Panc1 (cell line): ENCODE results near the gene NEK1. TPM values are rescaled to one million over a fixed set of nuclear protein-coding genes. Genes with fewer than 3 reads are reported as not detected.

ENCODE experiments used
- ATAC-seq: fragments of 200-7000 bp; cut with Tn5 transposase; 2 replicates; pipeline ENCODE4 v1.9.1; 2020; ENCODE audit warnings: mild to moderate bottlenecking, moderate library complexity
- BruUV-seq: library from RNA; stranded (reverse); fragments of 400-500 nt; replicated peaks from 2 replicates; lab custom pipeline; 2021; lab: Mats Ljungman, UMichigan
- CTCF ChIA-PET: fragments of 300-600 bp; sonication (Branson Sonifier 250); formaldehyde crosslinking; loops from one replicate; lab custom pipeline; 2022; ENCODE audit warnings: antibody characterized with exemption; lab: Charles Lee
- POLR2A ChIA-PET: fragments of 300-600 bp; sonication (Branson Sonifier 250); formaldehyde crosslinking; loops from one replicate; lab custom pipeline; 2022; ENCODE audit warnings: antibody characterized with exemption; lab: Charles Lee
- DNase-seq: peaks from one replicate; pipeline ENCODE4 v3.0.0-alpha.2; 2010; ENCODE audit warnings: low read depth, low spot score
- H3K27ac ChIP-seq: 2 replicates; pipeline ENCODE4 v1.5.1; 2011; ENCODE audit warnings: mild to moderate bottlenecking, low read length, inconsistent platforms
- H3K27me3 ChIP-seq: fragments of 200-500 bp; sonication (Bioruptor generic); 2 replicates; pipeline ENCODE4 v1.6.0; 2014; ENCODE audit warnings: low read length, inconsistent platforms; ENCODE audit not compliant: control insufficient read depth, insufficient read depth
- H3K36me3 ChIP-seq: fragments of 200-500 bp; sonication (Bioruptor generic); 2 replicates; pipeline ENCODE4 v1.5.1; 2014; ENCODE audit warnings: inconsistent platforms, mild to moderate bottlenecking, low read length, moderate library complexity; ENCODE audit not compliant: control insufficient read depth, insufficient read depth
- H3K4me1 ChIP-seq: 2 replicates; pipeline ENCODE4 v1.5.1; 2011; ENCODE audit warnings: inconsistent platforms, mild to moderate bottlenecking, low read length, moderate library complexity; ENCODE audit not compliant: control insufficient read depth, insufficient read depth
- H3K4me3 ChIP-seq, 2 experiments: 2 replicates each; pipeline ENCODE4 v1.5.1; 2011 to 2012; ENCODE audit warnings: low read depth in 2 of 2, low read length in 2 of 2, mild to moderate bottlenecking in 2 of 2, inconsistent platforms in 1 of 2, moderate library complexity in 1 of 2
- H3K9me3 ChIP-seq: fragments of 200-500 bp; sonication (Bioruptor generic); 2 replicates; pipeline ENCODE4 v1.5.1; 2014; ENCODE audit warnings: low read depth, mild to moderate bottlenecking, inconsistent platforms, low read length, moderate library complexity; ENCODE audit not compliant: control insufficient read depth, insufficient read depth
- POLR2AphosphoS5 ChIP-seq: IDR thresholded peaks from 2 replicates; pipeline ENCODE4 v1.6.1; 2012; ENCODE audit warnings: mild to moderate bottlenecking, low read depth, low read length, moderate library complexity
- SIN3A ChIP-seq: IDR thresholded peaks from 2 replicates; pipeline ENCODE4 v1.6.1; 2012; ENCODE audit warnings: low read depth, mild to moderate bottlenecking, low read length, moderate library complexity, borderline replicate concordance; ENCODE audit not compliant: insufficient read depth
- TCF7L2 ChIP-seq: IDR thresholded peaks from 2 replicates; pipeline ENCODE4 v1.6.1; 2011; ENCODE audit warnings: mild to moderate bottlenecking, low read depth, low read length, inconsistent platforms
- in situ Hi-C: cut with HindIII; loops from 2 replicates; pipeline ENCODE4 v1.10.0; 2016; ENCODE audit warnings: low sequenced_read_pairs, low pct_unique_long_range_greater_than_20kb
- intact Hi-C: fragments of 100-400 bp; cut with micrococcal nuclease; formaldehyde crosslinking; loops from one replicate; pipeline ENCODE4 v1.10.0; 2022; ENCODE audit not compliant: unreplicated experiment
- total RNA-seq: library from RNA; stranded (reverse); gene quantifications from one replicate; pipeline ENCODE4 v1.2.1, GENCODE V29; 2021; ENCODE audit not compliant: unreplicated experiment
- TF ChIP-seq, protein P1 (sequence below): fragments of 450-650 bp; IDR thresholded peaks from 2 replicates; pipeline ENCODE4 v1.5.1; 2017; ENCODE audit warnings: mild to moderate bottlenecking
- TF ChIP-seq, protein P2 (sequence below), 2 experiments: IDR thresholded peaks; 2 replicates each; pipeline ENCODE4 v1.6.1; 2011 to 2012; ENCODE audit warnings: low read depth in 2 of 2, control low read depth in 1 of 2, low read length in 1 of 2, mild to moderate bottlenecking in 1 of 2, moderate library complexity in 1 of 2; ENCODE audit not compliant: insufficient read depth in 1 of 2

NEK1 gene
- total RNA-seq, 1 experiment from 2014 or later = 9.2 TPM

DNA sequence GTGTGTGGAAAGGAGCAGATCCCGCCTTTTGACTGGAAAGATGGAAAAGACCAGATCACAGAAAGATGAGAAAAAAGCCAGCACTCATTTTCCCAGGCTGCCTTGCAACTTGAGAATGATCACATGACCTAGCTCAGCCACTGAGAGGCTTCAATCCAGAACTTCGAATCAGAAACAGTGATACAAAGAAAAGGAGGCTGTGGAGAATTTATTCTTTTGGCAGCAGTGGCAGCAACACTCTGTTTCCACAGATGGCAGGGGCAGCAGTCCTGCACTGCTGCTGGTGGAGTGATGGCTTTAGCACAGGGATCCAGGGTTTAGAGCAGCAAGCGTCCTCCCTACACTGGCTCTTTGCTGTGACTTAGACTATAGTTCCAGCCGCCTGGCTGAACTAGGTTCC is 263.8 kb downstream of the NEK1 start:
- Histone ChIP-seq H3K4me1 (no peaks in the 10 kb centered on the region), H3K9me3 (no peaks in the 10 kb centered on the region), H3K27me3 (no peaks in the 10 kb centered on the region), H3K27ac (no peak overlapping the region), H3K36me3 (no peaks in the 10 kb centered on the region), H3K4me3 (no peak overlapping the region)
- CTCF ChIA-PET = no interaction called here
- intact Hi-C loops (no loop called here), in situ Hi-C loops (no loop called here)
- TF ChIP-seq TCF7L2 (no peak), POLR2AphosphoS5 (no peak)
- TF ChIP-seq, protein P1, sequence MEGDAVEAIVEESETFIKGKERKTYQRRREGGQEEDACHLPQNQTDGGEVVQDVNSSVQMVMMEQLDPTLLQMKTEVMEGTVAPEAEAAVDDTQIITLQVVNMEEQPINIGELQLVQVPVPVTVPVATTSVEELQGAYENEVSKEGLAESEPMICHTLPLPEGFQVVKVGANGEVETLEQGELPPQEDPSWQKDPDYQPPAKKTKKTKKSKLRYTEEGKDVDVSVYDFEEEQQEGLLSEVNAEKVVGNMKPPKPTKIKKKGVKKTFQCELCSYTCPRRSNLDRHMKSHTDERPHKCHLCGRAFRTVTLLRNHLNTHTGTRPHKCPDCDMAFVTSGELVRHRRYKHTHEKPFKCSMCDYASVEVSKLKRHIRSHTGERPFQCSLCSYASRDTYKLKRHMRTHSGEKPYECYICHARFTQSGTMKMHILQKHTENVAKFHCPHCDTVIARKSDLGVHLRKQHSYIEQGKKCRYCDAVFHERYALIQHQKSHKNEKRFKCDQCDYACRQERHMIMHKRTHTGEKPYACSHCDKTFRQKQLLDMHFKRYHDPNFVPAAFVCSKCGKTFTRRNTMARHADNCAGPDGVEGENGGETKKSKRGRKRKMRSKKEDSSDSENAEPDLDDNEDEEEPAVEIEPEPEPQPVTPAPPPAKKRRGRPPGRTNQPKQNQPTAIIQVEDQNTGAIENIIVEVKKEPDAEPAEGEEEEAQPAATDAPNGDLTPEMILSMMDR = no peak
- no peak for ATAC-seq
- DNase-seq = no peak
- no TSS peak for BruUV-seq
- POLR2A ChIA-PET = no interaction called here

DNA sequence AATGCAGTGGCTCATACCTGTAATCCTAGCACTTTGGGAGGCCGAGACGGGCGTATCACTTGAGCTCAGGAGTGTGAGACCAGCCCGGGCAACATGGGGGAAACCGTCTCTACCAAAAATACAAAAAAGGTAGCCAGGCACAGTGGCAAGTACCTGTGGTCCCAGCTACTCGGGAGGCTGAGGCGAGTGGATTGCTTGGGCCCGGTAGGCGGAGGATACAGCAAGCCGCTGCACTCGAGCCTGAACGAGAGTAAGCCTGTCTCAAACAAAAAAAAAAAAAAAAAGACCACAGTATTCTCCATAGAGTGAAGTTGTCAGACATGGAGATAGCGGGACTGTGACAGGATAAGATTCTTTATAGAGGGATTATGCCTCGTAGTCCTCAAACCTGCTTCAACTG is 265.5 kb downstream of the NEK1 start:
- no TSS peak for BruUV-seq
- TF ChIP-seq TCF7L2 (no peak), POLR2AphosphoS5 (no peak), SIN3A (no peak)
- TF ChIP-seq, protein P2, sequence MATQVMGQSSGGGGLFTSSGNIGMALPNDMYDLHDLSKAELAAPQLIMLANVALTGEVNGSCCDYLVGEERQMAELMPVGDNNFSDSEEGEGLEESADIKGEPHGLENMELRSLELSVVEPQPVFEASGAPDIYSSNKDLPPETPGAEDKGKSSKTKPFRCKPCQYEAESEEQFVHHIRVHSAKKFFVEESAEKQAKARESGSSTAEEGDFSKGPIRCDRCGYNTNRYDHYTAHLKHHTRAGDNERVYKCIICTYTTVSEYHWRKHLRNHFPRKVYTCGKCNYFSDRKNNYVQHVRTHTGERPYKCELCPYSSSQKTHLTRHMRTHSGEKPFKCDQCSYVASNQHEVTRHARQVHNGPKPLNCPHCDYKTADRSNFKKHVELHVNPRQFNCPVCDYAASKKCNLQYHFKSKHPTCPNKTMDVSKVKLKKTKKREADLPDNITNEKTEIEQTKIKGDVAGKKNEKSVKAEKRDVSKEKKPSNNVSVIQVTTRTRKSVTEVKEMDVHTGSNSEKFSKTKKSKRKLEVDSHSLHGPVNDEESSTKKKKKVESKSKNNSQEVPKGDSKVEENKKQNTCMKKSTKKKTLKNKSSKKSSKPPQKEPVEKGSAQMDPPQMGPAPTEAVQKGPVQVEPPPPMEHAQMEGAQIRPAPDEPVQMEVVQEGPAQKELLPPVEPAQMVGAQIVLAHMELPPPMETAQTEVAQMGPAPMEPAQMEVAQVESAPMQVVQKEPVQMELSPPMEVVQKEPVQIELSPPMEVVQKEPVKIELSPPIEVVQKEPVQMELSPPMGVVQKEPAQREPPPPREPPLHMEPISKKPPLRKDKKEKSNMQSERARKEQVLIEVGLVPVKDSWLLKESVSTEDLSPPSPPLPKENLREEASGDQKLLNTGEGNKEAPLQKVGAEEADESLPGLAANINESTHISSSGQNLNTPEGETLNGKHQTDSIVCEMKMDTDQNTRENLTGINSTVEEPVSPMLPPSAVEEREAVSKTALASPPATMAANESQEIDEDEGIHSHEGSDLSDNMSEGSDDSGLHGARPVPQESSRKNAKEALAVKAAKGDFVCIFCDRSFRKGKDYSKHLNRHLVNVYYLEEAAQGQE (IDR thresholded peaks at IDR 0.05; ENCODE audit: insufficient read depth in 1 of 2, low read depth in 2 of 2, low read length in 1 of 2) = no peak
- TF ChIP-seq, protein P1 = no peak
- no peaks in the 10 kb centered on the region for H3K9me3 ChIP-seq
- POLR2A ChIA-PET = interaction anchor here (0.5 kb wide), 1 partner anchor 160 kb away, joined by 7 read pairs; no protein-coding TSS in a partner anchor
- DNase-seq (no peak), ATAC-seq (no peak)
- no peak overlapping the region for H3K4me3 ChIP-seq
- H3K27ac ChIP-seq = no peak overlapping the region
- in situ Hi-C loops (no loop called here), intact Hi-C loops (no loop called here)
- H3K4me1 ChIP-seq = no peaks in the 10 kb centered on the region
- no peaks in the 10 kb centered on the region for H3K36me3 ChIP-seq
- CTCF ChIA-PET = no interaction called here
- no peaks in the 10 kb centered on the region for H3K27me3 ChIP-seq
